ENCODE measurements around the gene CSF2RB.
"Not testable (repeated sequence)": the region's sequence is repeated elsewhere in the genome, so short reads cannot be mapped to it uniquely, and the experiment has no call there.

The CSF2RB gene

GRCh38 chr22:36977401-36977861, 64.0 kb downstream of the CSF2RB start:
- peak; percentile 74 for DNase-seq

GRCh38 chr22:36977947-36978660, 64.7 kb downstream of the CSF2RB start:
- peak; percentile 88 for DNase-seq

GRCh38 chr22:36979016-36979910, 65.8 kb downstream of the CSF2RB start:
- DNase-seq = no peak

GRCh38 chr22:36981247-36981775, 67.9 kb downstream of the CSF2RB start:
- no peak for DNase-seq

- no peak for DNase-seq
Measured at GRCh38 chr22:36982136-36982535, 68.7 kb downstream of the CSF2RB start.

GRCh38 chr22:36985211-36985889, 71.9 kb downstream of the CSF2RB start:
- DNase-seq = no peak

GRCh38 chr22:36986242-36986821, 72.9 kb downstream of the CSF2RB start:
- peak; percentile 18 for DNase-seq

- no peak for DNase-seq
Measured at GRCh38 chr22:36988075-36988832, 74.8 kb downstream of the CSF2RB start.

GRCh38 chr22:36989012-36989411, 75.6 kb downstream of the CSF2RB start:
- DNase-seq = not testable (repeated sequence)

Measured in activated T-cell treated with anti-CD3 and anti-CD28 coated beads for 4 hours (primary cell).